ENCODE data around the gene ADAMTS8.

ADAMTS8 gene

GRCh38 chr11:130391711-130392110 lies 36.7 kb downstream of the ADAMTS8 start:
- no peak for DNase-seq

GRCh38 chr11:130390071-130390758 lies 38.2 kb downstream of the ADAMTS8 start:
- DNase-seq = peak; percentile 11

- peak; percentile 43 for DNase-seq
These were observed 39.0 kb downstream of the ADAMTS8 start for GRCh38 chr11:130389335-130389935.

GRCh38 chr11:130388607-130389205 lies 39.7 kb downstream of the ADAMTS8 start:
- DNase-seq = no peak

GRCh38 chr11:130386056-130386455 lies 42.4 kb downstream of the ADAMTS8 start:
- no peak for DNase-seq

- no peak for DNase-seq
These were observed 44.8 kb downstream of the ADAMTS8 start for GRCh38 chr11:130383344-130384211.

- no peak for DNase-seq
These were observed 47.1 kb downstream of the ADAMTS8 start for GRCh38 chr11:130381317-130381716.

GRCh38 chr11:130380778-130381177 lies 47.6 kb downstream of the ADAMTS8 start:
- DNase-seq = no peak

GRCh38 chr11:130379276-130379675 lies 49.1 kb downstream of the ADAMTS8 start:
- no peak for DNase-seq

GRCh38 chr11:130370845-130371590 lies 57.4 kb downstream of the ADAMTS8 start:
- DNase-seq = peak; percentile 13

- DNase-seq = no peak
These were observed 58.7 kb downstream of the ADAMTS8 start for GRCh38 chr11:130369713-130370112.

- DNase-seq = no peak
These were observed 59.2 kb downstream of the ADAMTS8 start for GRCh38 chr11:130369141-130369691.

- peak; percentile 4 for DNase-seq
These were observed 69.0 kb downstream of the ADAMTS8 start for GRCh38 chr11:130359419-130359818.

- no peak for DNase-seq
These were observed 70.0 kb downstream of the ADAMTS8 start for GRCh38 chr11:130358398-130358797.
